Frontal cortex (tissue), 4 donors: ENCODE measurements around the gene MED6. TPM values are rescaled to one million over a fixed set of nuclear protein-coding genes. Genes with fewer than 3 reads are reported as not detected.

ENCODE experiments used
- DNase-seq, 2 donors: peaks; one replicate each; pipeline ENCODE4 v3.0.0; 2012; ENCODE audit warnings: low spot score in 2 of 2
- FAIRE-seq: peaks from 2 replicates; lab custom pipeline; 2012; peaks lifted over from hg19 to GRCh38; lab: Jason Lieb, UNC
- small RNA-seq: library from RNA; depleted of rRNA; stranded (forward); fragments of <200 nt; gene quantifications from one replicate; pipeline ENCODE3, GENCODE V24; 2014
- total RNA-seq: library from RNA; depleted of rRNA; stranded (reverse); fragments of >200 nt; gene quantifications from one replicate; pipeline ENCODE4 v1.2.3, GENCODE V29; 2014
- donor health status: control.
- donor health status: control.
- donor health status: control.

Gene MED6
- total RNA-seq, 1 donor from 2014 or later: 49.7 TPM

GRCh38 chr14:70601162-70601561 lies 707 bp upstream of the MED6 start:
- DNase-seq: no peak
- no peak for FAIRE-seq

GRCh38 chr14:70599345-70599744 lies 1.1 kb downstream of the MED6 start:
- FAIRE-seq (no peak), DNase-seq (no peak)

- DNase-seq: no peak
- no peak for FAIRE-seq
These were observed 2.7 kb downstream of the MED6 start for GRCh38 chr14:70597731-70598130.

GRCh38 chr14:70595443-70596185 lies 4.8 kb downstream of the MED6 start:
- FAIRE-seq (no peak), DNase-seq (no peak)

- FAIRE-seq: no peak
- DNase-seq: no peak
These were observed 6.0 kb downstream of the MED6 start for GRCh38 chr14:70594461-70594860.

- FAIRE-seq: no peak
- no peak for DNase-seq
These were observed 15.2 kb downstream of the MED6 start for GRCh38 chr14:70585231-70585630.

- FAIRE-seq (no peak), DNase-seq (no peak)
These were observed 23.6 kb downstream of the MED6 start for GRCh38 chr14:70576891-70577290.

GRCh38 chr14:70573050-70573449 lies 27.4 kb downstream of the MED6 start:
- FAIRE-seq (no peak), DNase-seq (no peak)

GRCh38 chr14:70571139-70571538 lies 29.3 kb downstream of the MED6 start:
- no peak for DNase-seq

GRCh38 chr14:70567791-70568190 lies 32.7 kb downstream of the MED6 start:
- FAIRE-seq: no peak
- no peak for DNase-seq

More at GRCh38 chr14:70571139-70571538, 29.3 kb downstream of the MED6 start:
- no peak for FAIRE-seq

- FAIRE-seq (no peak), DNase-seq (no peak)
These were observed 36.6 kb downstream of the MED6 start for GRCh38 chr14:70563869-70564268.

GRCh38 chr14:70563417-70563816 lies 37.0 kb downstream of the MED6 start:
- FAIRE-seq (no peak), DNase-seq (no peak)

GRCh38 chr14:70558356-70558755 lies 42.1 kb downstream of the MED6 start:
- no peak for FAIRE-seq
- no peak for DNase-seq

- FAIRE-seq (no peak), DNase-seq (no peak)
These were observed 44.6 kb downstream of the MED6 start for GRCh38 chr14:70555890-70556289.

GRCh38 chr14:70538087-70538486 lies 62.4 kb downstream of the MED6 start:
- DNase-seq: no peak
- FAIRE-seq: no peak

GRCh38 chr14:70536830-70537229 lies 63.6 kb downstream of the MED6 start:
- DNase-seq: no peak
- FAIRE-seq: no peak

- FAIRE-seq (no peak), DNase-seq (no peak)
These were observed 65.6 kb downstream of the MED6 start, which contains the start of gene ADAM20 for GRCh38 chr14:70534904-70535303. Gene ADAM20, minus strand, starts transcription at chr14:70535004. Its CDS starts 10,247 bp downstream, at chr14:70524757.

Small RNA genes within 50 kb of the gene (small RNA-seq; reads per million reads assigned to genes)
- not detected for gene RN7SL77P

Other genes with a start within 250 kb of the MED6 start
- gene COX16, start 241.0 kb downstream of the MED6 start, total RNA-seq: 53.4 TPM
- gene SYNJ2BP, start 183.6 kb downstream of the MED6 start, total RNA-seq: 25.3 TPM
- under 0.01 TPM for gene ADAM21, start 148.5 kb downstream of the MED6 start, total RNA-seq
- gene ADAM20, start 65.7 kb downstream of the MED6 start, total RNA-seq: 1.6 TPM
- 14.7 TPM for gene TTC9, start 41.3 kb upstream of the MED6 start, total RNA-seq
- gene MAP3K9, start 208.9 kb upstream of the MED6 start, total RNA-seq: 11.4 TPM